HL-60 (cell line): ENCODE results near the gene SYNGAP1.

Experiments
- GABPA ChIP-seq: IDR thresholded peaks from 2 replicates; pipeline ENCODE4 v1.6.1; 2012; ENCODE audit warnings: low read depth
- POLR2AphosphoS5 ChIP-seq: IDR thresholded peaks from 2 replicates; pipeline ENCODE4 v1.6.1; 2012; ENCODE audit warnings: low read depth
- REST ChIP-seq: IDR thresholded peaks from 2 replicates; pipeline ENCODE4 v1.6.1; 2012; ENCODE audit warnings: low read depth; ENCODE audit not compliant: insufficient replicate concordance
- SPI1 ChIP-seq: IDR thresholded peaks from 2 replicates; pipeline ENCODE4 v1.6.1; 2012; ENCODE audit warnings: low read depth, mild to moderate bottlenecking, borderline replicate concordance
- TF ChIP-seq, protein P1 (sequence below): IDR thresholded peaks from one replicate; pipeline ENCODE4 v1.5.1; 2011; ENCODE audit warnings: low read length, control low read depth, inconsistent platforms; ENCODE audit not compliant: insufficient read depth

DNA sequence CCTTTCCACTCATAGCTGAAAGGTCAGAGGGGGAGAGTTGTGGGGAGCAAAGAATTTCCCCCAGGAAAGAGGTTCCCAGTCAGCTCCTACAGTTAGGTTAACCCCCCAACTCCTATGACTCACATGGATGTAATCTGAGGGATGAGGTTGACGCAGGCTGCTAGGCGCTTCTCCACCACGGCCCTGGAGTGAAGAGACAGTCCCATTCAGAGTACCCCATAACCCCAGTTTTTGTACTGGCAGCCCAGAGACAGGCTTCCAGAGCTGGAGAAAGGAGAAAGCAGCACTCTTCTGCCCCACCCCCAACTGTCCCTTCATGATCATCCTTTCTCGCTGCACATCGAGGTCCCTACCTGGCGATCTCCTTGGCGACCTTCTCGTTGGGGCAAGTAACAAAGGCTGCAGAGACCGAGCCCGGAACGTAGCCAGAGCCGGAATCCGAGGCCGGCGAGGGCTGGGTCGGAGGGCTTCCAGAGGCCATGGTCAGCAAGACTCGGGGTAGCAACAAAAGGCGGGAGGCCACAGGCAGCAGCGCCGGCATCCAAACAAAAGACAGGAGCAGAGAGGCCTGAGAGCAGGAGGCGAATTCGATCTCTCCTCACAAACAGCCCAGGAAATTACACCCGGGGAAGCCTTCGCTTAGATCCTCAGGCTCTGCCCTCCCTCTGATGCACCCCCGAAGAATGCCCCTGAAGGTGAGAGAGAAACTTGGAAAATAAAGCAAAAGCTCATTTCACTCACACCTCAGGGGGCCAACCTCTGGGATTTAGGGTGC, 2.5 kb upstream of the SYNGAP1 start:
- TF ChIP-seq, protein P1, sequence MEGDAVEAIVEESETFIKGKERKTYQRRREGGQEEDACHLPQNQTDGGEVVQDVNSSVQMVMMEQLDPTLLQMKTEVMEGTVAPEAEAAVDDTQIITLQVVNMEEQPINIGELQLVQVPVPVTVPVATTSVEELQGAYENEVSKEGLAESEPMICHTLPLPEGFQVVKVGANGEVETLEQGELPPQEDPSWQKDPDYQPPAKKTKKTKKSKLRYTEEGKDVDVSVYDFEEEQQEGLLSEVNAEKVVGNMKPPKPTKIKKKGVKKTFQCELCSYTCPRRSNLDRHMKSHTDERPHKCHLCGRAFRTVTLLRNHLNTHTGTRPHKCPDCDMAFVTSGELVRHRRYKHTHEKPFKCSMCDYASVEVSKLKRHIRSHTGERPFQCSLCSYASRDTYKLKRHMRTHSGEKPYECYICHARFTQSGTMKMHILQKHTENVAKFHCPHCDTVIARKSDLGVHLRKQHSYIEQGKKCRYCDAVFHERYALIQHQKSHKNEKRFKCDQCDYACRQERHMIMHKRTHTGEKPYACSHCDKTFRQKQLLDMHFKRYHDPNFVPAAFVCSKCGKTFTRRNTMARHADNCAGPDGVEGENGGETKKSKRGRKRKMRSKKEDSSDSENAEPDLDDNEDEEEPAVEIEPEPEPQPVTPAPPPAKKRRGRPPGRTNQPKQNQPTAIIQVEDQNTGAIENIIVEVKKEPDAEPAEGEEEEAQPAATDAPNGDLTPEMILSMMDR, result no peak
- TF ChIP-seq SPI1, result no peak
- no peak for TF ChIP-seq GABPA
- TF ChIP-seq POLR2AphosphoS5, result no peak
- no peak for TF ChIP-seq REST
